Ishikawa (cell line): ENCODE measurements around the gene RTN1.
A peak's percentile ranks its signal among the peaks of the same experiment; 100 is the strongest.

Experiments
- CEBPB ChIP-seq: IDR thresholded peaks from 2 replicates; pipeline ENCODE4 v1.6.1; 2012
- CREB1 ChIP-seq: IDR thresholded peaks from 2 replicates; pipeline ENCODE4 v1.6.1; 2012; ENCODE audit warnings: low read depth
- EGR1 ChIP-seq: IDR thresholded peaks from 2 replicates; pipeline ENCODE4 v1.6.1; 2012
- EP300 ChIP-seq: IDR thresholded peaks from 2 replicates; pipeline ENCODE4 v1.6.1; 2012; ENCODE audit warnings: borderline replicate concordance
- FOXM1 ChIP-seq: IDR thresholded peaks from 2 replicates; pipeline ENCODE4 v1.6.1; 2012; ENCODE audit warnings: low read depth, borderline replicate concordance
- NFIC ChIP-seq: IDR thresholded peaks from 2 replicates; pipeline ENCODE4 v1.6.1; 2012
- RAD21 ChIP-seq: IDR thresholded peaks from 2 replicates; pipeline ENCODE4 v1.6.1; 2012; ENCODE audit warnings: low read depth
- TAF1 ChIP-seq: IDR thresholded peaks from 2 replicates; pipeline ENCODE4 v1.6.1; 2012; ENCODE audit warnings: low read depth, mild to moderate bottlenecking
- TCF12 ChIP-seq: IDR thresholded peaks from 2 replicates; pipeline ENCODE4 v1.6.1; 2012; ENCODE audit warnings: low read depth
- TEAD4 ChIP-seq: IDR thresholded peaks from 2 replicates; pipeline ENCODE4 v1.6.1; 2012
- YY1 ChIP-seq: IDR thresholded peaks from 2 replicates; pipeline ENCODE4 v1.6.1; 2012; ENCODE audit warnings: low read depth
- ZBTB7A ChIP-seq: IDR thresholded peaks from 2 replicates; pipeline ENCODE4 v1.6.1; 2012; ENCODE audit warnings: low read depth
- TF ChIP-seq, protein P1 (sequence below): IDR thresholded peaks from 2 replicates; pipeline ENCODE4 v1.6.1; 2012
- TF ChIP-seq, protein P2 (sequence below): IDR thresholded peaks from 2 replicates; pipeline ENCODE4 v1.6.1; 2012
- TF ChIP-seq, protein P3 (sequence below): IDR thresholded peaks from 2 replicates; pipeline ENCODE4 v1.6.1; 2012; ENCODE audit warnings: low read depth, mild to moderate bottlenecking

Gene RTN1

DNA sequence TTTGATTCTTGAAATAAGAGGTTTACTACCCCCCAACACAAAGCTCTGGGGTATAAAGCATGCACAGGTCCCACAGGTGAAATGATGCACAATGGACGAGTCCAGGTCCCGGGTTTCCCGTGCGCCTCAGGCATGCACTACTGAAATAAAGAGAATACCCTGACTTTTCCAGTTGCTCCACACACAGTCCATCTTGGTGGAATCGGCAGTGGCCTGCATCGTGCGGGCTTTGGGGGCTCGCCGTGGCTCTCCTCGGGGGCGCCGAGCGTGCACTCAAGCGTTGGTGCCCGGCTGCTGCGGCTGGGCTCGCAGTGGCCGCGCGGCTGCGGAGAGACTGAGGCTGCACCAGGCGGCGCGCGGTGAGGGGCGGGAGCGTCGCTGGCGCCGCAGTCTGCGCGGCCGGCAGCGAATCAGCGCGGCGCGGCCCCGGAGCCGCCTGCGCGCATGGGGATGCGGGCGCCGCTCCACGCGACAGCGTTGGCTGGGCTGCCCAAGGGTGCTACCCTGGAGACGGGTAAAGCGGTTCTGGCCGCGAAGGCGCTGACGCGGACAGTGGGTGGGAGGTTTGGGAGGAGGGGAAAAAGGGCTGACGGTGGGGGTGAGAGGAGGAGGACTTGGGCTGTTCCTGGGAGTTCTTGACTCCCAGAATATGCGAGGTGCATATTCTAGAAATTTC, 240.2 kb downstream of the RTN1 start:
- TF ChIP-seq, protein P1, sequence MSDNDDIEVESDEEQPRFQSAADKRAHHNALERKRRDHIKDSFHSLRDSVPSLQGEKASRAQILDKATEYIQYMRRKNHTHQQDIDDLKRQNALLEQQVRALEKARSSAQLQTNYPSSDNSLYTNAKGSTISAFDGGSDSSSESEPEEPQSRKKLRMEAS = peak; percentile 56; the same call in 1 of the 2 replicates
- no peak for TF ChIP-seq YY1

DNA sequence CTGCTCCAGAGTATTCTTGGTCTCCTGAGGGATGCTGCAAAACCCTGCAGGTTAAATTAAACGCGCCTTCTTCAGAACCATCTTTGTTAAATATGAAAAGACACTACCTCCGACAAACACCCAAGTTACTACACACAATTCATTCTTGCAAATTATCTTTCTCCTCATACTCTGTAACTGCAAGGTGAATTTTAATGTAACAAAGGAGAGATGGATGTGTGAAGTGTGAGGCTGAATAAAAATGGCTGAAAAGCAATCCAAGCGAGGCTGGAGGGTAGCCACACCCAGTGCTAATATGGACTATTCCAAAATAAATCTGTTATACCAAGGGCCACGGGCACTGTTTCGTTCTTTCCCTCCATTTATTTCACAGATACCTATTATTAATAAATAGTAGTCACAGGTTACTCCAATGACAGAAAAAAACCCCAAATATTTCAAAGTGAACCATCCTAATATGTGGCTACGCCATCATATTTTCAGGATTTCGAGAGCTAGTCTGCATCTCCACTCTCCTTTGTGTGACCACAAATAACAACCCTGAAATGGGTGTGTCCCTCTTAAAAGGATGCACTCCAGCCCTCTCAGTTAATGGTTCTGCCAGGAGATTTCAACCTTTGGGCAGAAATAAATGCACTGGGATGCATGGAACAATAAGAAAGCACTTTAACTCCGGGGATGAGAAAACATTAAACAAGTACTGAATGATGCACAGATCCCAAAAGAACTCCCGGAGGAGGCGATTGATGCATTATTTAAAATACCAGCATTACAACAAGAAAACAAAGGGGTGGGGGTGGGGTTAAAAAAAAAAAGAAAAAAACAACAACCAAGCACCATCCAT, 240.9 kb downstream of the RTN1 start:
- TF ChIP-seq, protein P2, sequence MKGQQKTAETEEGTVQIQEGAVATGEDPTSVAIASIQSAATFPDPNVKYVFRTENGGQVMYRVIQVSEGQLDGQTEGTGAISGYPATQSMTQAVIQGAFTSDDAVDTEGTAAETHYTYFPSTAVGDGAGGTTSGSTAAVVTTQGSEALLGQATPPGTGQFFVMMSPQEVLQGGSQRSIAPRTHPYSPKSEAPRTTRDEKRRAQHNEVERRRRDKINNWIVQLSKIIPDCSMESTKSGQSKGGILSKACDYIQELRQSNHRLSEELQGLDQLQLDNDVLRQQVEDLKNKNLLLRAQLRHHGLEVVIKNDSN = no peak
- TF ChIP-seq, protein P3, sequence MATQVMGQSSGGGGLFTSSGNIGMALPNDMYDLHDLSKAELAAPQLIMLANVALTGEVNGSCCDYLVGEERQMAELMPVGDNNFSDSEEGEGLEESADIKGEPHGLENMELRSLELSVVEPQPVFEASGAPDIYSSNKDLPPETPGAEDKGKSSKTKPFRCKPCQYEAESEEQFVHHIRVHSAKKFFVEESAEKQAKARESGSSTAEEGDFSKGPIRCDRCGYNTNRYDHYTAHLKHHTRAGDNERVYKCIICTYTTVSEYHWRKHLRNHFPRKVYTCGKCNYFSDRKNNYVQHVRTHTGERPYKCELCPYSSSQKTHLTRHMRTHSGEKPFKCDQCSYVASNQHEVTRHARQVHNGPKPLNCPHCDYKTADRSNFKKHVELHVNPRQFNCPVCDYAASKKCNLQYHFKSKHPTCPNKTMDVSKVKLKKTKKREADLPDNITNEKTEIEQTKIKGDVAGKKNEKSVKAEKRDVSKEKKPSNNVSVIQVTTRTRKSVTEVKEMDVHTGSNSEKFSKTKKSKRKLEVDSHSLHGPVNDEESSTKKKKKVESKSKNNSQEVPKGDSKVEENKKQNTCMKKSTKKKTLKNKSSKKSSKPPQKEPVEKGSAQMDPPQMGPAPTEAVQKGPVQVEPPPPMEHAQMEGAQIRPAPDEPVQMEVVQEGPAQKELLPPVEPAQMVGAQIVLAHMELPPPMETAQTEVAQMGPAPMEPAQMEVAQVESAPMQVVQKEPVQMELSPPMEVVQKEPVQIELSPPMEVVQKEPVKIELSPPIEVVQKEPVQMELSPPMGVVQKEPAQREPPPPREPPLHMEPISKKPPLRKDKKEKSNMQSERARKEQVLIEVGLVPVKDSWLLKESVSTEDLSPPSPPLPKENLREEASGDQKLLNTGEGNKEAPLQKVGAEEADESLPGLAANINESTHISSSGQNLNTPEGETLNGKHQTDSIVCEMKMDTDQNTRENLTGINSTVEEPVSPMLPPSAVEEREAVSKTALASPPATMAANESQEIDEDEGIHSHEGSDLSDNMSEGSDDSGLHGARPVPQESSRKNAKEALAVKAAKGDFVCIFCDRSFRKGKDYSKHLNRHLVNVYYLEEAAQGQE = no peak
- TF ChIP-seq RAD21 (no peak), EGR1 (no peak)

DNA sequence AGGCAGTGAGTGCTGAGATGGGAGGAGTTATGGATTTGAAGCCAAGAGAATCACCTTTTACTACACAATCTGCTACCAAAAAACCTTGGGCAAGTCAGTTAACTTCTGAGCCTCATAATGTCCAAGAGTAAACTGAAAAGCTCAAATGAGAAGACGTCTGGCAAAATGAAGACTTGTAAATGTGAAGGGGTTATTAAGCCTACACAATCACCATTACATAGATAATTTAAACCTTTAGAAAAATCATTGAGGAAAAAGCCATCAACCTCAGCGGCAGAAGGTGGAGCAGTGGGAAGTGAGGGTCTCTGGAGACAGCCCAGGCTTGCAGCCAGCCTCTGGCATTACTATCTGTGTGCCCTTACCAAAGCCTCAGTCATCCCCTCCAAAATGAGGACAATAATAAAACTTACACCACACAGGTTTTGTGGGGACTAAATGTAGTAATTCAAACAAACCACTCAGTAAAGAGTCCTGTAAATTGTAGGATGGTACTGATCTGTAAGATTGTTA, 243.5 kb downstream of the RTN1 start:
- TF ChIP-seq FOXM1 (no peak), CREB1 (no peak), ZBTB7A (no peak), TAF1 (no peak)
- TF ChIP-seq, protein P1 = no peak
- TF ChIP-seq, protein P3 = no peak

DNA sequence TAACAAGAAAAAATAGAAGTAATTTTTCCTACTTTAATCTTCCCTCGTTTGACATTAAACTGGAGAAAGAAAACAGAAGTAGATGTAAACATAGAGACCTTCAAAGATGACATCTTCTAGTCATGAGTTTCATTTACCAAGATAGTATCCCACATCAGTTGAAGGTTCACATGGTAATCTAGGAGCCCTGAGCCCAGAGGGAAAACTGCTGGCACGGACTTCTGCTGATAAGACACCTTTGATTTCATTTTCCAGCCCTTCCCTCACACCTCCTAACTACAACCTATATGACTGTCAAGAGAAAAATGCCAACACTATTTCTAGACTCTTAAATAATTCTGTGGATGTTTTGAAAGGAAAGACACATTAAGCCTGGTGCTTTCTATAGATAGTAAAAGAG, 247.9 kb downstream of the RTN1 start:
- TF ChIP-seq, protein P1 = no peak
- TF ChIP-seq TCF12 (no peak), FOXM1 (no peak), NFIC (no peak), TAF1 (no peak), EGR1 (no peak), RAD21 (no peak), EP300 (no peak), CREB1 (no peak), TEAD4 (no peak), CEBPB (no peak)
- TF ChIP-seq, protein P3 = no peak
- TF ChIP-seq, protein P2 = no peak

DNA sequence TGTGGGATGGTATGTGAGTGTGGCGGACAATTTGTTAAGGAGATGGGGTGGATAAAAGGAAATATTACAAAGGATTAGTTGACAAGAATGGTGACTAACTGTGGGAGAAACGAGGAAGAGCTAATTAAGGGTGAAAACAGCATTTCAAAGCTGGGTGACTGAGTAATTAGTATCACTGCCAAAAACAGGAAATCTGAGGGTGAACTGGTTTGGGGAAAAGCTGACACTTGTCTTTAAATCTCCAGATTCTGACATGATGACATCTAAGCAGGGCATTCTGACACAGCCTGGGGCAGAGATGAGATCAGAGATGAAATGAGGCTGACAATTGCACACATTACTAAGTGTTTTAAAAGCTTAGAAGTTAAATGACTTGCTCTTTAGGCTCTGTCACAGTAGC, 251.5 kb downstream of the RTN1 start:
- no peak for TF ChIP-seq CEBPB
- TF ChIP-seq TAF1 = no peak
- TF ChIP-seq NFIC = no peak
